Neuronal stem cell (in vitro differentiated cells): ENCODE results near the gene CREB5.

Experiments used
- DNase-seq: peaks from one replicate; pipeline ENCODE4 v3.0.0-alpha.2; 2013; ENCODE audit warnings: low spot score
- H2AFZ ChIP-seq: one replicate; pipeline ENCODE4 v1.6.1; 2013; ENCODE audit warnings: mild to moderate bottlenecking, low read length, inconsistent platforms
- H2AK5ac ChIP-seq: 2 replicates; pipeline ENCODE4 v1.6.1; 2013; ENCODE audit warnings: low read depth, mild to moderate bottlenecking, inconsistent platforms, low read length, moderate library complexity, mixed read lengths
- H2BK120ac ChIP-seq: 2 replicates; pipeline ENCODE4 v1.6.1; 2013; ENCODE audit warnings: low read depth, mild to moderate bottlenecking, inconsistent platforms, low read length, moderate library complexity, mixed read lengths
- H2BK12ac ChIP-seq: one replicate; pipeline ENCODE4 v1.6.1; 2013; ENCODE audit warnings: low read length, inconsistent platforms
- H2BK15ac ChIP-seq: 2 replicates; pipeline ENCODE4 v1.6.1; 2013; ENCODE audit warnings: mild to moderate bottlenecking, low read length, inconsistent platforms, mixed read lengths
- H2BK5ac ChIP-seq: one replicate; pipeline ENCODE4 v1.6.1; 2013; ENCODE audit warnings: inconsistent platforms, mild to moderate bottlenecking, low read length, moderate library complexity
- H3K14ac ChIP-seq: one replicate; pipeline ENCODE4 v1.6.1; 2013; ENCODE audit warnings: low read length, inconsistent platforms
- H3K18ac ChIP-seq: 2 replicates; pipeline ENCODE4 v1.6.1; 2013; ENCODE audit warnings: low read length, inconsistent platforms
- H3K23ac ChIP-seq: 2 replicates; pipeline ENCODE4 v1.6.1; 2013; ENCODE audit warnings: low read depth, mild to moderate bottlenecking, mixed read lengths, low read length, inconsistent platforms; ENCODE audit not compliant: poor library complexity
- H3K27ac ChIP-seq: replicated peaks from 3 replicates; pipeline ENCODE4 v1.5.1; 2013; ENCODE audit warnings: low read length, inconsistent platforms
- H3K27me3 ChIP-seq, 3 experiments: 2 replicates each; pipeline ENCODE4 v1.6.1; 2013; ENCODE audit warnings: low read length in 3 of 3, mild to moderate bottlenecking in 2 of 3, inconsistent platforms in 1 of 3, low read depth in 1 of 3, mixed read lengths in 1 of 3, moderate library complexity in 1 of 3; ENCODE audit not compliant: control insufficient read depth in 3 of 3, insufficient read depth in 3 of 3
- H3K36me3 ChIP-seq, 2 donors: replicated peaks in 1 of 2; 2 replicates each; pipeline ENCODE4 v1.6.1; 2013; ENCODE audit warnings: low read length in 2 of 2; ENCODE audit not compliant: control insufficient read depth in 2 of 2, insufficient read depth in 2 of 2
- H3K4ac ChIP-seq: 2 replicates; pipeline ENCODE4 v1.6.1; 2013; ENCODE audit warnings: inconsistent platforms, mild to moderate bottlenecking, low read length, moderate library complexity
- H3K4me1 ChIP-seq, 2 donors: 1 replicate in 1 of 2; 2 replicates in 1 of 2; pipeline ENCODE4 v1.6.1; 2013; ENCODE audit warnings: low read length in 2 of 2, low read depth in 1 of 2; ENCODE audit not compliant: control insufficient read depth in 2 of 2, insufficient read depth in 1 of 2
- H3K4me2 ChIP-seq: one replicate; pipeline ENCODE4 v1.6.1; 2013; ENCODE audit warnings: mild to moderate bottlenecking, low read length, inconsistent platforms; ENCODE audit not compliant: insufficient read depth, poor library complexity, severe bottlenecking
- H3K4me3 ChIP-seq, 2 donors: 2 replicates each; pipeline ENCODE4 v1.5.1; 2013; ENCODE audit warnings: low read length in 2 of 2, mild to moderate bottlenecking in 2 of 2, inconsistent platforms in 1 of 2, moderate library complexity in 1 of 2
- H3K79me1 ChIP-seq: one replicate; pipeline ENCODE4 v1.6.1; 2013; ENCODE audit warnings: low read depth, mild to moderate bottlenecking, inconsistent platforms, low read length, moderate library complexity
- H3K9ac ChIP-seq: one replicate; pipeline ENCODE4 v1.6.1; 2013; ENCODE audit warnings: mild to moderate bottlenecking, low read depth, low read length, inconsistent platforms; ENCODE audit not compliant: poor library complexity
- H3K9me3 ChIP-seq, 2 donors: replicated peaks in 1 of 2; 2 replicates each; pipeline versions ENCODE3 to v1.6.1; 2013; ENCODE audit warnings: low read length in 2 of 2, mild to moderate bottlenecking in 2 of 2, inconsistent platforms in 1 of 2, low read depth in 1 of 2, mixed read lengths in 1 of 2, moderate library complexity in 1 of 2; ENCODE audit not compliant: control insufficient read depth in 2 of 2, insufficient read depth in 1 of 2
- H4K8ac ChIP-seq: one replicate; pipeline ENCODE4 v1.6.1; 2013; ENCODE audit warnings: low read depth, mild to moderate bottlenecking, inconsistent platforms, low read length, moderate library complexity
- H4K91ac ChIP-seq: one replicate; pipeline ENCODE4 v1.6.1; 2013; ENCODE audit warnings: low read length, low read depth, mild to moderate bottlenecking, inconsistent platforms; ENCODE audit not compliant: poor library complexity
- WGBS, 2 donors: extraction: QIAGEN DNeasy Blood & Tissue Kit; methylation state at CpG; one replicate each; pipeline ENCODE4 v1.1.7; 2013; ENCODE audit warnings: missing lambda C conversion rate in 2 of 2, mixed read lengths in 1 of 2; ENCODE audit not compliant: insufficient read length in 2 of 2, insufficient replicate concordance in 1 of 2; ENCODE audit errors: extremely low coverage in 2 of 2; 5-methylcytosine and 5-hydroxymethylcytosine counted together

Gene CREB5

DNA sequence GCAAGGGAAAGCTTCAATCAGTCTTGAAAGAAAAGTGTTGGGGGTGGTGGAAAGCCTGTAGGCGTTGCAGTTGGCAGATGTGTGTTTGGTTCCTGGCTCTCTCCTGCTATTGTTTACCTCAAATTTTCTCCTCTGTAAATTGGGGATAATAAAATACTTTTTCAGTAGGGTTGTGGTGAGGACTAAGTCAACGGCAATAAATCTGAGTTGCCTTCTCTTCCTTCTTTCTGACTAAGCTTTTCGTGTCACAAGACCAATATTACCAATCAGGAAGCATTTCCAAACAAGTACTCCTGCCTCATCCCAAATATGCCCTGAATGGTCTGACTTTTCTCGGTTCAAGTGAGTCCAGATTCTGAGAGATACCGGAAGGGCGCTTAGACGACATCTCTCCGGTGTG lies 54.0 kb downstream of the CREB5 start:
- WGBS, 2 donors = no CpG with 5 or more reads among the region's 8 CpGs
- H3K4me3 ChIP-seq = no peak overlapping the region
- H3K9me3 ChIP-seq = no peaks in the 10 kb centered on the region

DNA sequence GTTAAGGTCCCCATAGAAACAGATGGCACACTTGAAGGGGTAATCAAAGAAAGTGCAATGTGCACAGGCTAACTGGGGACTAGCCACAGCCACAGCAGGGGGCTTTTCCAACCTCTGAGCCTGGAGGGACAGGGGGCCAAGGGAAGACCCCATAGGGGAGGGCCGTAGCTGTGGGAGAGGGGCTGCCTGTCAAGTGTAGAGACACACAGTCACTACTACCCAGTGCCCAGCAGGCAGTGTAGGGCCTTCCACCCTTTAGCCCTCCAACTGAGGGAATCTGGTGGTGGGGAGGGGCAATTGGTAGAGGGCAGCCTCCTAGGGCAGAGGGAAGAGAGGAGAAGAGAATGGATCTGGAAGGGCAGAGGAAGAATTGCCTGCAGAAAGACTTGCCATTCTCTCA lies 54.6 kb downstream of the CREB5 start:
- Histone ChIP-seq H3K9me3 (no peaks in the 10 kb centered on the region), H3K27ac (no peak overlapping the region), H3K36me3 (no peaks in the 10 kb centered on the region), H3K4me1 (peaks cover 0 to 9% of the 10 kb centered on the region in 2 donors), H3K18ac (no peak overlapping the region), H4K8ac (no peak overlapping the region), H3K4ac (no peak overlapping the region), H4K91ac (no peak overlapping the region), H2AK5ac (no peak overlapping the region), H3K4me3 (no peak overlapping the region), H3K14ac (no peak overlapping the region), H2AFZ (no peak overlapping the region), H2BK12ac (no peak overlapping the region), H2BK120ac (no peak overlapping the region), H2BK5ac (no peak overlapping the region), H2BK15ac (no peak overlapping the region), H3K23ac (no peak overlapping the region), H3K4me2 (no peak overlapping the region), H3K27me3 (no peaks in the 10 kb centered on the region), H3K9ac (no peak overlapping the region), H3K79me1 (no peaks in the 10 kb centered on the region)
- no peak for DNase-seq
- no CpG with 5 or more reads among the region's 1 CpG for WGBS, 2 donors

More for the DNA sequence above, 54.0 kb downstream of the CREB5 start:
- no peak overlapping the region for H2AK5ac ChIP-seq
- no peaks in the 10 kb centered on the region for H3K36me3 ChIP-seq
- no peak overlapping the region for H3K27ac ChIP-seq
- H2BK15ac ChIP-seq = no peak overlapping the region
- H2BK120ac ChIP-seq = no peak overlapping the region
- no peak overlapping the region for H3K14ac ChIP-seq
- peaks cover 0 to 9% of the 10 kb centered on the region in 2 donors for H3K4me1 ChIP-seq
- H3K4ac ChIP-seq = no peak overlapping the region
- no peak overlapping the region for H2BK12ac ChIP-seq
- H4K8ac ChIP-seq = no peak overlapping the region
- no peak overlapping the region for H2AFZ ChIP-seq
- H3K4me2 ChIP-seq = no peak overlapping the region
- no peak overlapping the region for H2BK5ac ChIP-seq
- no peak for DNase-seq
- no peaks in the 10 kb centered on the region for H3K27me3 ChIP-seq
- no peak overlapping the region for H3K23ac ChIP-seq
- no peak overlapping the region for H3K18ac ChIP-seq
- no peak overlapping the region for H4K91ac ChIP-seq
- H3K79me1 ChIP-seq = no peaks in the 10 kb centered on the region
- H3K9ac ChIP-seq = no peak overlapping the region

DNA sequence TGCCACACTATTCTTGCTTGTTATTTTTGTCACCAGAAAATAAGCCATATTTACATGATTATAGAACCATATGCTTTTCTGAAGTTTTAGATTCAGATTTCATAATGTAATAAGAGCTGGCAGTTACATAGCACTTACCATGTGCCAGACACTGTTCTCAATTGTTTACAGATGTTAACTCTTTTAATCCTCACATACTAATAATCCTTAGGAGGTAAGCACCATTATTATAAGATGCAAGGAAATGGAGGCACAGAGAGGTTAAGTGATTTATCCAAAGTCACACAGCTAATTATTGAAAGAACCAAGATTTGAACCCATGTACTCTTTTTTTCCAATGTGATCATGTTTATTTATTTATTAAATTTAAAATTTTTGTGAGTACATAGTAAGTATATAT lies 57.2 kb downstream of the CREB5 start:
- Histone ChIP-seq H2AFZ (no peak overlapping the region), H2BK120ac (no peak overlapping the region), H3K23ac (no peak overlapping the region), H4K91ac (no peak overlapping the region), H3K27me3 (no peaks in the 10 kb centered on the region), H3K27ac (no peak overlapping the region), H3K9ac (no peak overlapping the region), H3K36me3 (no peaks in the 10 kb centered on the region), H2BK12ac (no peak overlapping the region), H3K4me1 (peaks cover 3 to 9% of the 10 kb centered on the region in 2 donors), H3K14ac (no peak overlapping the region), H3K18ac (no peak overlapping the region), H2BK15ac (no peak overlapping the region), H3K9me3 (no peaks in the 10 kb centered on the region), H2BK5ac (no peak overlapping the region), H3K4ac (no peak overlapping the region), H2AK5ac (no peak overlapping the region), H3K4me2 (no peak overlapping the region), H3K79me1 (no peaks in the 10 kb centered on the region), H3K4me3 (no peak overlapping the region), H4K8ac (no peak overlapping the region)
- no peak for DNase-seq

DNA sequence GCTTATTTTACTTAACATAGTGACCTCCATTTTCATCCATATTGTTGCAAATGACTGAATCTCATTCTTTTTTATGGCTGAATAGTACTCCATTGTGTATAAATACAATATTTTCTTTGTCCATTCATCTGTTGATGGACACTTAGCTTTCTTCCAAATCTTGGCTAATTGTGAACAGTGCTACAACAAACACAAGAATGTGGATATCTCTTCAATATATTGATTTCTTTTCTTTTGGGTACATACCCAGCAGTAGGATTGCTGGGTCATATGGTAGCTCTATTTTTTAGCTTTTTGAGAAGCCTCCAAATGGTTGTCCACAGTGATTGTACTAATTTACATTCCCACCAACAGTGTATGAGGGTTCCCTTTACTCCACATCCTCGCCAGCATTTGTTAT lies 58.0 kb downstream of the CREB5 start:
- no peak overlapping the region for H2AFZ ChIP-seq
- no peak for DNase-seq
- no peaks in the 10 kb centered on the region for H3K9me3 ChIP-seq
- no peak overlapping the region for H2BK12ac ChIP-seq
- H3K4me2 ChIP-seq = no peak overlapping the region
- H3K4me3 ChIP-seq = no peak overlapping the region
- H3K9ac ChIP-seq = no peak overlapping the region
- no peaks in the 10 kb centered on the region for H3K27me3 ChIP-seq
- H3K14ac ChIP-seq = no peak overlapping the region
- no peak overlapping the region for H3K4ac ChIP-seq
- H2AK5ac ChIP-seq = no peak overlapping the region
- H2BK120ac ChIP-seq = no peak overlapping the region
- H2BK15ac ChIP-seq = no peak overlapping the region
- H3K18ac ChIP-seq = no peak overlapping the region
- H4K91ac ChIP-seq = no peak overlapping the region
- peaks cover 3 to 9% of the 10 kb centered on the region in 2 donors for H3K4me1 ChIP-seq
- no peak overlapping the region for H3K27ac ChIP-seq
- no peak overlapping the region for H3K23ac ChIP-seq
- H3K36me3 ChIP-seq = peaks cover 0 to 2% of the 10 kb centered on the region in 2 donors
- no peak overlapping the region for H4K8ac ChIP-seq
- no peaks in the 10 kb centered on the region for H3K79me1 ChIP-seq
- H2BK5ac ChIP-seq = no peak overlapping the region
- no CpG with 5 or more reads among the region's 1 CpG for WGBS, 2 donors
